GM06990 (cell line): ENCODE results near the gene FNBP1.

Source experiments
- DNase-seq: peaks from one replicate; pipeline ENCODE4 v3.0.0-alpha.2; 2011; ENCODE audit not compliant: insufficient read length; ENCODE audit errors: extremely low read depth
- H3K27me3 ChIP-seq: replicated peaks from 2 replicates; pipeline ENCODE4 v1.6.0; 2011; ENCODE audit warnings: low read length; ENCODE audit not compliant: control insufficient read depth, insufficient read depth
- H3K36me3 ChIP-seq: 2 replicates; pipeline ENCODE4 v1.5.1; 2011; ENCODE audit warnings: low read length; ENCODE audit not compliant: control insufficient read depth, insufficient read depth
- H3K4me3 ChIP-seq: replicated peaks from 2 replicates; pipeline ENCODE4 v1.5.1; 2011; ENCODE audit warnings: low read depth, mild to moderate bottlenecking, control low read depth, low read length
- CTCF ChIP-seq: IDR thresholded peaks from 2 replicates; pipeline ENCODE4 v1.5.1; 2011; ENCODE audit warnings: low read length, control low read depth, mild to moderate bottlenecking, inconsistent platforms; ENCODE audit not compliant: insufficient read depth, poor library complexity, severe bottlenecking

Gene FNBP1

GRCh38 chr9:129853614-129854013 is 189.4 kb downstream of the FNBP1 start:
- H3K36me3 ChIP-seq: peaks cover 13% of the 10 kb centered on the region
- DNase-seq: no peak

GRCh38 chr9:129852579-129852978 is 190.4 kb downstream of the FNBP1 start:
- DNase-seq: no peak
- Histone ChIP-seq H3K27me3 (no peaks in the 10 kb centered on the region), H3K4me3 (no peak overlapping the region), H3K36me3 (peaks cover 8% of the 10 kb centered on the region)
- no peak for TF ChIP-seq CTCF

More at GRCh38 chr9:129853614-129854013, 189.4 kb downstream of the FNBP1 start:
- no peak for TF ChIP-seq CTCF
- H3K27me3 ChIP-seq: no peaks in the 10 kb centered on the region
- no peak overlapping the region for H3K4me3 ChIP-seq

- H3K36me3 ChIP-seq: peaks cover 8% of the 10 kb centered on the region
- no peak for TF ChIP-seq CTCF
- H3K27me3 ChIP-seq: no peaks in the 10 kb centered on the region
- H3K4me3 ChIP-seq: no peak overlapping the region
- no peak for DNase-seq
Observed at GRCh38 chr9:129851821-129852220, 191.2 kb downstream of the FNBP1 start.

GRCh38 chr9:129850821-129851550 is 192.0 kb downstream of the FNBP1 start:
- no peak for TF ChIP-seq CTCF
- H3K36me3 ChIP-seq: peaks cover 8% of the 10 kb centered on the region

GRCh38 chr9:129849901-129850300 is 193.1 kb downstream of the FNBP1 start:
- Histone ChIP-seq H3K27me3 (no peaks in the 10 kb centered on the region), H3K4me3 (no peak overlapping the region), H3K36me3 (peaks cover 6% of the 10 kb centered on the region)
- TF ChIP-seq CTCF: no peak
- no peak for DNase-seq

More at GRCh38 chr9:129850821-129851550, 192.0 kb downstream of the FNBP1 start:
- no peak for DNase-seq
- no peaks in the 10 kb centered on the region for H3K27me3 ChIP-seq
- no peak overlapping the region for H3K4me3 ChIP-seq
